GM18867 (cell line): ENCODE measurements around the gene YKT6.
"Not testable (repeated sequence)": the region's sequence is repeated elsewhere in the genome, so short reads cannot be mapped to it uniquely, and the experiment has no call there.

Experiments used
- ATAC-seq: cut with Tn5 transposase; IDR thresholded peaks from one replicate; pipeline ENCODE4 v1.9.1; 2021; ENCODE audit warnings: mild to moderate bottlenecking, moderate library complexity; ENCODE audit not compliant: unreplicated experiment

Gene YKT6

GRCh38 chr7:44200699-44201461 is at the start of gene YKT6:
TSS of gene YKT6 (plus strand) at chr7:44200978. CDS start at chr7:44201136, 158 bp downstream.
- peak; percentile 99 for ATAC-seq

GRCh38 chr7:44151956-44152355 is 48.8 kb upstream of the YKT6 start:
- ATAC-seq, result no peak

DNA sequence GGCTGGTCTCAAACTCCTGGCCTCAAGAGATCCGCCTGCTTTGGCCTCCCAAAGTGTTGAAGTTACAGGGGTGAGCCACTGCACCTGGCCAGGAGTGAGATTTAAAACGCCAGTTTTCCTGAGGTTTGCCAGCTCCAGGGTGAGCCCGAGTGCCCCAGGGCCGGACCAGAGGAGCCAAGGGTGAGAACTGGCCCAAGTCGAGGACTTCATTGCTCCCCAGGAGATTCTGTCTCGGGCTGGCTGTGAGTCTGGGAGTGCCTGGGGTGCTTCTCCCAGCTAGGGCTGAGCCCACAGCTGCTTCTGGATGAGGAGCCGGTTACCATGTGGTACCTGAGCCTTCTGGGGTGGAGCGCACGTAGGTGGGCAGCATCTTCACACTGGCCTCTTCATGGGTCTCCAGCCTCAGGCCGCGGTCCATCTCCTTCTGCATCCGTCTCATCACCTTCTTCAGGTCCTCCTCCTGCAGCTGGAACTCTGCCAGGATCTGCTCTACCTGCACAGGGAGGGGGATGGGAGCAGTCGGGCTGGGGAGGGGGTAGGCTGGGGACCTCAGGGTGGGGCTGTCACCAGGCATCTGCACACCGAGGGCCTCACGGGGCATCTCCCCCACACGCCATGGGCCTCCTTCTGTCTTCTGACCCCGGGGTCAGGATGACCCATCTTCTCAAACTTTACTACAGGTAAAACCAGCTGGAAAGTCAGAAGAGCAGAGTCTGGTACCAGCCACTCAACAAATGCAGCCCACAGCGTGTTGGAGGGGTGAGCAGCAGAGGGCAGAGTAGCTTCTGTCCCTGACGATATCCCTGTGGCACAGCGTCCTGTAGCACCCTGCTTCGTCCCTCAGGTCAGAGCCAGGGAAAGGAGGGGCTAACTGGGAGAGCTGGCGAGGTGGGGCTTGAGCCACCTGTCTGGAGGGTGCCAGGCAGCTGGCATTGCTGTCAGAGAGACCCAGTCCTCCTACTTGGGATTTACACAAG is 47.5 kb upstream of the YKT6 start:
- ATAC-seq, result no peak

DNA sequence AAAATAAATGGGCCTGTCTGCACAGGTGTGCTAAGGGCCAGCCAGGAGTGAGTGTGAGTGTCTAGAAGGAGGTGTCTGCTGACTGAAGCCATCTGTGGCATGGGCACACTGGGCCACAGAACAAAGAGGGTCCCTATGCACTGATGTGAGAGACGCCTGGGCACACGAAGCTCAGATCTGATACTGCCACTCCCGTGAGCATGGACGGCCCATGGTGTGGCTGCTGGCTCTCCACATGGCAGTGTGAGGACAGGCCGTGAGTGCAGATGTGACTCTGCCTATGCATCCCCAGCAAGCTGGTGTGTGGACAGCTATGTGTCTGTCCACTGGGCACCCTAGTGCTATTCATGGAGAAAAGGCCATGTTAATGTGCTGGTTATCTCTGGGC is 46.8 kb upstream of the YKT6 start:
- ATAC-seq, result no peak

GRCh38 chr7:44154703-44155102 is 46.1 kb upstream of the YKT6 start:
- ATAC-seq, result no peak

- ATAC-seq, result no peak
These were observed 45.3 kb upstream of the YKT6 start for GRCh38 chr7:44155191-44156185.

DNA sequence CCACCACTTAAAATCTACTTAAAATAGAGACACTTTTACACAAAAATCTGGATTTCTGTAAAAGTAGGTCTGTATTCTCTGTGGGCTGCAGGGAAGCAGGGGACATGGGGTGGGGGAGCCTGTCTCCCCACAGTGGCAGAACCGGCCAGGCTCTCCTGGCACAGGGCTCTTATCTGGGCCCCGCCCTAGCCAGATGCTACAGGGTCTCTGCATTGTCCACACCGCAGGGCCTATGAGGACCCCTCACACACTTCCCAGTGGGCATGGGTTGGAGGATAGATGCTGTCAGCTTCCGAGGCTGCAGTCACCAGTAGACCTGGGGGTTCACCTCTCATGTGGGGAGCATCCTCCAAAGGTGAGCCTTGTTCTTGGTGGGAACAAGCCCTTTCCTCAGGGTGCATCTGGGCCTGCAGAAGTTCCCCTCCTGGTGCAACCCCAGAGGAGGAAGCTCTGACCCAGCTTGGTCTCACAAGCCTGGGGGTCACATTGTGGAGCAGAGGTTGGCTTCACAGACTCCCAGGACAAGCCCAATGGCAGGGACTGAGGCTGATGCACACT is 44.2 kb upstream of the YKT6 start:
- no peak for ATAC-seq

DNA sequence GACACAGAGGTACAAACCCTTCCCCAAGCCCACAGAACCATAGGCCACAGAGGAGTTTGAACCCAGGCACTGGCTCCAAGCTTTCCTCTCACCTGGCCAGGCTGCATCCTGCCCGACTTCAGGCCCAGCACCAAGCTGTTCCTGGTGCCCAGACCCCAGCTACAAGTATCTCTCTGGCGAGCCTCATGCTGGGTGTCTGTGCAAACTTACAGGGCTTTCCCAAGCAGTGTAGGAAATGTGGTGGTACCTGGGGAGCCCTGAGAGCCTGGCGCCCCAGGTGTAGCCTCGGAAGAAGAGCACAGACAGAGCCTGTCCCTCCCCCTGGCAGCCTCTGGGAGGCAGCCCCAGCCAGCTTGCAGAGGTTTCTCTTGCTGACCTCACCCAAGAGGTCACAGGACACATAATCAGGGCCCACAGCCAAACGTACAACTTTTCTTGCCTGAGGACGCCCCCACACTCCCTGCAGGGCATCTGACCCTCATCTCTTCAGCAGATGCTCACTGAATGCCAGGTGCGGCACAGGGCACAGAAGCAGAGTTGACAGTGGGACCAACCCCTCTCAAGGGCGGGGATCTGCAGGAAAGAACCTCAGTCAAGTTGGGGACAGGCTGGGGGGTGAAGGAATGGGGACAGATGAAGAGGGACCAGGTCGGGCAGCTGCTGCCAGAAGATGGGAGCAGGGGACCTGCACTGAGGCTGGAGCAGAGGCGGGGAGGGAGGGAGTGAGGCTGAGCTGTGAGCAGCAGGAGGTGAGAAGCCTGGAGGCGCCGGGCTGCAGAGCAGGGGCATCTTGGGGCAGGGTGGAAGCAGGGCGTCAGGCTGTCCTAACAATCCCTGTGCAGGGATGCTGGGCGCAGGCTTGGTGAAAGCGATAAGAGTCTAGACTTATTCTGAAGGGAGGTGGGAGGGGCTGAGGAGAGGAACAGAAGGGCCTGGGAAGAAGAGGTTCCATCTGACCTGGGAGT is 43.4 kb upstream of the YKT6 start:
- ATAC-seq, result no peak

- no peak for ATAC-seq
These were observed 42.5 kb upstream of the YKT6 start for GRCh38 chr7:44158096-44158872.

DNA sequence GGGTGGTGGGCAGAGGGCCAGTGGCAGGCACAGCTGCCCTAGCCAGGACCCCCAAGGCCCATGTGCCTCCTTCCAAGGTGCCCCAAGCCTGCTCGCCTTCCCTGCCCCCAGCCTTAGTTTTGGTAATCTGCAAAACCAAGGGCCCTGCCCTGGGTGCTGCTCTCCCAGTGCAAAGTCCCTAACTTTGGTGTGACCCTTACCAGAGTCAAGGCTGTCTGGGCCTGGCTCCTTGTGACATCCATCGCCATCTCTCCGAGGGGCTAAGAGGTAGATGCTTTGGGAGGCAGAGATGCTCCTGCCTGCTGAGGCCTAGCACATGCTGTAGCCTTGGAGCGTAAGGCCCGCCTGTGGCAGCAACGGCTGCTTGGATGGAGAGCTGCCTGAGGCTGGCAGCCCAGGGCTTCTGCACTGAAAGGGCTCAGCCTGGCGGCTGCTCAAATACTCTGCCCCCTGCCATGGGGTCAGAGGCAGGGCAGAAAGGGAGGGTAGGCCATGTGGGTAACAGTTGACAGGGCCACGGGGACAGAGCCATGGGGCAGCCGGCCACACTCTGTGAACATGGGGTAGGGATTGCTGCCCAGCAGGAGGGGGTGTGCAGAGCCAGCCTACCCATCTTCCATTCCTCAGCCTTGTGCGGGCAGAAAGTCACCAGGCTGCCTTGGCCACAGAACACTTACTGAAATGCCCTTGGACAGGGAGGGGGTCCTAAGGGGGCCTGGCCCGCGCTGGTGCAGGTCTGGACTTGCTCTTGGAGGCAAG is 41.7 kb upstream of the YKT6 start:
- no peak for ATAC-seq

DNA sequence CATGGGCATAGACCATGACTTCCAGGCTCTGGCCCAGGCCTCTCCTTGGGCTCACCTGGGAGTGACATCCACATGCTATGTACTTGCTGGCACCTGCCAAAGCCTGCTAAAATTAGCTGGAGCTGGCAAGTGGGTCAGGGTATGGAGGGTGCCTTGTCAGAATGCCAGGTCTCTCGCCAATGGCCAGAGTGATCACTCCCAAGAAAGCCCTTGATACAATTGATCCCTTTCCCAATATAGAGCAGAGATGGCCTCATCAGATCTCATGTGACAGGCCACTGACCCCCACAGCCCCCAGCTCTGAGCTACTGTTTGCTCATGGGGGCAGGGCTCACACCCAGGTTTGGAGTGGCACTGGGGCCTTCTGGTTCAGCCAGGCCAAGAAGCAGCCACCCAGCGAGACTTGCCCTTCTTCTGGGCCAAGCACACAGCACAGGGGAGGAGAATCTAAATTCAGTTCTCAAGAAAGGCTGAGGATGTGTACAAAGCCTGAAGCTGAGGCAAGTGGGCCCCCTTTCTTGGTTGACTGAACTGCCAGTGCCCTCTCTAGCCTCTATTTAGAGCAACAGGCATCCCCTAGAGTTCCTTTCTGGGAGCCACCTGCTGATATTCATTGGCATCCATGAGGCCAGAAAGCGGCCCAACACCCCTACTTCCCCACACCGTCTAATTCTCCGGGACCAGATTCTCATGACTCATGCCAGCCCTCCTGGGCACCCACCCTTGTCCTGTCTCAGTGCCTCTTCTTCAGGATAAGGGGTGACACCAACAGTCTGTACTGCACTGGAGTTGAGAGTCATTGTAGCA is 40.8 kb upstream of the YKT6 start:
- ATAC-seq, result no peak

DNA sequence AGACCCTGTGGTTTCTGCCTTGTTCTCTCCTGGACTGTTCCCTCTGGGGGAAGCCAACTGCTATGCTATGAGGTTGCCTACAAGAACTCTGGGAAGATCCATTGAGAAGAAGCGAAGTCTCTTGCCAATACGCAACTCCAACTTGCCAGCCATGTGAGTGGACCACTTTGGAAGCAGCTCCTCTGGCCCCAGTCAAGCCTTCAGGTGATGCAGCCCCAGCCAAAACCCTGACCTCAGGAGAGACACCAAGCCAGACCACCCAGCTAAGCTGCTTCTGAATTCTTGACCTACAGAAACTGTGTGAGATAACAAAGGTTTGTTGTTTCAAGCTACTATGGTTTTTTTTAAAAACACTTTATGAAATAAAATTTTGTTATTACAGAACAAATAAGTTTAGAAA is 39.4 kb upstream of the YKT6 start:
- no peak for ATAC-seq

- ATAC-seq, result no peak
These were observed 38.6 kb upstream of the YKT6 start for GRCh38 chr7:44162179-44162578.

GRCh38 chr7:44162785-44163395 is 37.9 kb upstream of the YKT6 start:
- no peak for ATAC-seq

DNA sequence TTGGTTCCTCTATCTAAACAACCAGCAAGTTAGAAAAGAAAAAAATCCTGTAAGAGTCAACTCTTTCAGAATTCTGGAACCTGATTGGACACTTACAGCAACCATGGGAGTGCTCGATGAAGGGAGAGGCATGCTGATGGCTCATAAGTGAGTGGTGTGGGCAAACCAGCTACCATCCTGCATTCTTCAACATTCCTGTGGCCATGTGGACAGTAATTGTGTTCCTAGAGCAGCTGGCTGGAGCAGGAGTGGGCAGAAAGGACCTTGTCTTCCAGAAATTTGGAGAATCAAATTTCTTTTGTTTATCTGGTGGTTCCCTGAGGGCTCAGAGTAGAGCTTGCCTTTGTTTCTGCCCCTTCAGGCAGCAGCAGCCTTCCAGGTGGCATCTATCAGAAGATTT is 37.2 kb upstream of the YKT6 start:
- no peak for ATAC-seq

- no peak for ATAC-seq
These were observed 32.9 kb upstream of the YKT6 start for GRCh38 chr7:44167920-44168319.

- not testable (repeated sequence) for ATAC-seq
These were observed 28.9 kb upstream of the YKT6 start for GRCh38 chr7:44171901-44172300.
